Neuronal stem cell (in vitro differentiated cells): ENCODE results near the gene ZDHHC20.
"Not testable (repeated sequence)": the region's sequence is repeated elsewhere in the genome, so short reads cannot be mapped to it uniquely, and the experiment has no call there.

ENCODE experiments used
- DNase-seq: peaks from one replicate; pipeline ENCODE4 v3.0.0-alpha.2; 2013; ENCODE audit warnings: low spot score
- H2AFZ ChIP-seq: one replicate; pipeline ENCODE4 v1.6.1; 2013; ENCODE audit warnings: mild to moderate bottlenecking, low read length, inconsistent platforms
- H2AK5ac ChIP-seq: 2 replicates; pipeline ENCODE4 v1.6.1; 2013; ENCODE audit warnings: low read depth, mild to moderate bottlenecking, inconsistent platforms, low read length, moderate library complexity, mixed read lengths
- H2BK120ac ChIP-seq: 2 replicates; pipeline ENCODE4 v1.6.1; 2013; ENCODE audit warnings: low read depth, mild to moderate bottlenecking, inconsistent platforms, low read length, moderate library complexity, mixed read lengths
- H2BK12ac ChIP-seq: one replicate; pipeline ENCODE4 v1.6.1; 2013; ENCODE audit warnings: low read length, inconsistent platforms
- H2BK15ac ChIP-seq: 2 replicates; pipeline ENCODE4 v1.6.1; 2013; ENCODE audit warnings: mild to moderate bottlenecking, low read length, inconsistent platforms, mixed read lengths
- H2BK5ac ChIP-seq: one replicate; pipeline ENCODE4 v1.6.1; 2013; ENCODE audit warnings: inconsistent platforms, mild to moderate bottlenecking, low read length, moderate library complexity
- H3K14ac ChIP-seq: one replicate; pipeline ENCODE4 v1.6.1; 2013; ENCODE audit warnings: low read length, inconsistent platforms
- H3K18ac ChIP-seq: 2 replicates; pipeline ENCODE4 v1.6.1; 2013; ENCODE audit warnings: low read length, inconsistent platforms
- H3K23ac ChIP-seq: 2 replicates; pipeline ENCODE4 v1.6.1; 2013; ENCODE audit warnings: low read depth, mild to moderate bottlenecking, mixed read lengths, low read length, inconsistent platforms; ENCODE audit not compliant: poor library complexity
- H3K27ac ChIP-seq: replicated peaks from 3 replicates; pipeline ENCODE4 v1.5.1; 2013; ENCODE audit warnings: low read length, inconsistent platforms
- H3K27me3 ChIP-seq, 3 experiments: 2 replicates each; pipeline ENCODE4 v1.6.1; 2013; ENCODE audit warnings: low read length in 3 of 3, mild to moderate bottlenecking in 2 of 3, inconsistent platforms in 1 of 3, low read depth in 1 of 3, mixed read lengths in 1 of 3, moderate library complexity in 1 of 3; ENCODE audit not compliant: control insufficient read depth in 3 of 3, insufficient read depth in 3 of 3
- H3K36me3 ChIP-seq, 2 donors: replicated peaks in 1 of 2; 2 replicates each; pipeline ENCODE4 v1.6.1; 2013; ENCODE audit warnings: low read length in 2 of 2; ENCODE audit not compliant: control insufficient read depth in 2 of 2, insufficient read depth in 2 of 2
- H3K4ac ChIP-seq: 2 replicates; pipeline ENCODE4 v1.6.1; 2013; ENCODE audit warnings: inconsistent platforms, mild to moderate bottlenecking, low read length, moderate library complexity
- H3K4me1 ChIP-seq, 2 donors: 1 replicate in 1 of 2; 2 replicates in 1 of 2; pipeline ENCODE4 v1.6.1; 2013; ENCODE audit warnings: low read length in 2 of 2, low read depth in 1 of 2; ENCODE audit not compliant: control insufficient read depth in 2 of 2, insufficient read depth in 1 of 2
- H3K4me2 ChIP-seq: one replicate; pipeline ENCODE4 v1.6.1; 2013; ENCODE audit warnings: mild to moderate bottlenecking, low read length, inconsistent platforms; ENCODE audit not compliant: insufficient read depth, poor library complexity, severe bottlenecking
- H3K4me3 ChIP-seq, 2 donors: 2 replicates each; pipeline ENCODE4 v1.5.1; 2013; ENCODE audit warnings: low read length in 2 of 2, mild to moderate bottlenecking in 2 of 2, inconsistent platforms in 1 of 2, moderate library complexity in 1 of 2
- H3K79me1 ChIP-seq: one replicate; pipeline ENCODE4 v1.6.1; 2013; ENCODE audit warnings: low read depth, mild to moderate bottlenecking, inconsistent platforms, low read length, moderate library complexity
- H3K9ac ChIP-seq: one replicate; pipeline ENCODE4 v1.6.1; 2013; ENCODE audit warnings: mild to moderate bottlenecking, low read depth, low read length, inconsistent platforms; ENCODE audit not compliant: poor library complexity
- H3K9me3 ChIP-seq, 2 donors: replicated peaks in 1 of 2; 2 replicates each; pipeline versions ENCODE3 to v1.6.1; 2013; ENCODE audit warnings: low read length in 2 of 2, mild to moderate bottlenecking in 2 of 2, inconsistent platforms in 1 of 2, low read depth in 1 of 2, mixed read lengths in 1 of 2, moderate library complexity in 1 of 2; ENCODE audit not compliant: control insufficient read depth in 2 of 2, insufficient read depth in 1 of 2
- H4K8ac ChIP-seq: one replicate; pipeline ENCODE4 v1.6.1; 2013; ENCODE audit warnings: low read depth, mild to moderate bottlenecking, inconsistent platforms, low read length, moderate library complexity
- H4K91ac ChIP-seq: one replicate; pipeline ENCODE4 v1.6.1; 2013; ENCODE audit warnings: low read length, low read depth, mild to moderate bottlenecking, inconsistent platforms; ENCODE audit not compliant: poor library complexity
- WGBS, 2 donors: extraction: QIAGEN DNeasy Blood & Tissue Kit; methylation state at CpG; one replicate each; pipeline ENCODE4 v1.1.7; 2013; ENCODE audit warnings: missing lambda C conversion rate in 2 of 2, mixed read lengths in 1 of 2; ENCODE audit not compliant: insufficient read length in 2 of 2, insufficient replicate concordance in 1 of 2; ENCODE audit errors: extremely low coverage in 2 of 2; 5-methylcytosine and 5-hydroxymethylcytosine counted together

ZDHHC20 gene

GRCh38 chr13:21413013-21413412 lies 46.1 kb downstream of the ZDHHC20 start:
- Histone ChIP-seq H3K27ac (no peak overlapping the region), H3K4ac (no peak overlapping the region), H3K4me2 (no peak overlapping the region), H3K4me3 (no peak overlapping the region), H2BK120ac (no peak overlapping the region), H4K91ac (no peak overlapping the region), H2BK12ac (no peak overlapping the region), H3K18ac (no peak overlapping the region), H3K14ac (no peak overlapping the region), H3K4me1 (peaks cover 0 to 2% of the 10 kb centered on the region in 2 donors), H3K36me3 (peaks cover 20 to 67% of the 10 kb centered on the region in 2 donors), H2AK5ac (no peak overlapping the region), H4K8ac (no peak overlapping the region), H2AFZ (no peak overlapping the region), H3K9me3 (peaks cover 5 to 17% of the 10 kb centered on the region in 2 donors), H3K79me1 (peaks cover 2% of the 10 kb centered on the region), H3K23ac (no peak overlapping the region), H3K9ac (no peak overlapping the region), H2BK5ac (no peak overlapping the region), H3K27me3 (no peaks in the 10 kb centered on the region), H2BK15ac (no peak overlapping the region)
- DNase-seq, result no peak
- 100% methylated on average over 1 of the region's 1 CpG for WGBS, 2 donors

DNA sequence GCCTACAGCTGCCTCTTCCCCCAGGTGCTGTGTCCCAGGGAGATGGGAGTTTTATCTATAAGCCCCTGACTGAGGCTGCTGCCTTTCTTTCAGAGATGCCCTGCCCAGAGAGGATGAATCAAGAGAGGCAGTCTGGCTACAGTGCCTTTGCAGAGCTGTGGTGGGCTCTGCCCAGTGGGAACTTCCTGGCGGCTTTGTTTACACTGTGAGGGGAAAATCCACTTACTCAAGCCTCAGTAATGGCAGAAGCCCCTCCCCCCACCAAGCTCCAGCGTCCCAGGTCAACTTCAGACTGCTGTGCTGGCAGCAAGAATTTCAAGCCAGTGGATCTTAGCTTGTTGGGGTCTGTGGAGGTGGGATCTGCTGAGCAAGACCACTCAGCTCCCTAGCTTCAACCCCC lies 48.6 kb downstream of the ZDHHC20 start:
- not testable (repeated sequence) for H3K9ac ChIP-seq, H4K91ac ChIP-seq, H3K4me2 ChIP-seq, H2BK5ac ChIP-seq, H3K4ac ChIP-seq, H3K27me3 ChIP-seq, H2BK15ac ChIP-seq, H2BK12ac ChIP-seq, H3K4me1 ChIP-seq, H3K27ac ChIP-seq, H3K79me1 ChIP-seq, H3K23ac ChIP-seq, DNase-seq, H3K14ac ChIP-seq, H2BK120ac ChIP-seq, H3K4me3 ChIP-seq, H3K18ac ChIP-seq, H4K8ac ChIP-seq, H2AFZ ChIP-seq, H2AK5ac ChIP-seq
- no CpG with 5 or more reads among the region's 2 CpGs for WGBS, 2 donors
- Histone ChIP-seq H3K36me3 (peaks cover 20 to 61% of the 10 kb centered on the region in 2 donors), H3K9me3 (peaks cover 5 to 23% of the 10 kb centered on the region in 2 donors)

GRCh38 chr13:21405309-21405708 lies 53.8 kb downstream of the ZDHHC20 start:
- peaks cover 10 to 58% of the 10 kb centered on the region in 2 donors for H3K36me3 ChIP-seq
- no peak for DNase-seq
- H3K14ac ChIP-seq, result no peak overlapping the region
- H3K27me3 ChIP-seq, result no peaks in the 10 kb centered on the region
- H3K23ac ChIP-seq, result no peak overlapping the region
- H3K27ac ChIP-seq, result no peak overlapping the region
- no peak overlapping the region for H2BK15ac ChIP-seq
- no peak overlapping the region for H3K4me3 ChIP-seq
- peaks cover 2% of the 10 kb centered on the region for H3K79me1 ChIP-seq
- no peak overlapping the region for H2AFZ ChIP-seq
- H3K4ac ChIP-seq, result no peak overlapping the region
- H4K8ac ChIP-seq, result no peak overlapping the region
- H3K4me2 ChIP-seq, result no peak overlapping the region
- no peak overlapping the region for H2BK120ac ChIP-seq
- H2BK12ac ChIP-seq, result no peak overlapping the region
- no peak overlapping the region for H4K91ac ChIP-seq
- no peak overlapping the region for H2AK5ac ChIP-seq
- H3K9ac ChIP-seq, result no peak overlapping the region
- no peak overlapping the region for H3K18ac ChIP-seq
- peaks cover 0 to 15% of the 10 kb centered on the region in 2 donors for H3K9me3 ChIP-seq
- H3K4me1 ChIP-seq, result no peaks in the 10 kb centered on the region
- WGBS, 2 donors, result no CpG with 5 or more reads among the region's 1 CpG
- H2BK5ac ChIP-seq, result no peak overlapping the region

DNA sequence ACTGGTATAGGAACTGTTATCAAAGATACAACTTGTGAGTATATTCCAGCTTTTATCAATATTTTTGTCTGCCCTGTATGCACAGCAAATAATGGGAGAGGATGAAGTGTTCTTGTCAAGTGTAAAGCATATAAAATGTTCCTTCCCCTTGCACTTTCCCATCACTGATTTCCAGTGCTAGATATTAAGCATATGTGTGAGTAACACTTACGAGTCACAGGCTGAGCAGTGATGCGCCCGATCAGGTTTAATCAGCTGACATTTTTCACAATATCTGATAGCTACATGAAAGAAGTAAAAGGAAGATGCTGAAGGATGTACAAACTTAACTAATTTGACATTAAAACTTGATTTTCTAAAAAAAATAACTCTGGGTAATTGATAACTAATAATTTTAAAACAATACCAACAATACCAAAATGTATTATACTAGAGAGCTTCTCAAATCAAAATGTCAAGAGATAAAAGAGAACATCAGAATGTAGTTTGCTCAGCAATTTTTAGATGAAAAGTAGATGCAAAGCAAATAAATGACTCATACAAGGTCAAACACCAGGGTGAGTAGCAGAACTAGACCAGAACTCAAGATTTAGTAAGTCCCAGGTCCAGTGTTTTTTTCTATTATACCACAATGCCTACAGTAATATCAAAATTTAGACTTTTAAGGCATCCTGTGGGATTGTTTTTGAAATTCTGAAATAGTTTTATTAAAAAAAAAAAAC lies 56.4 kb downstream of the ZDHHC20 start:
- Histone ChIP-seq H3K79me1 (no peaks in the 10 kb centered on the region), H4K8ac (no peak overlapping the region), H3K23ac (no peak overlapping the region), H2AK5ac (no peak overlapping the region), H3K36me3 (peaks cover 2 to 69% of the 10 kb centered on the region in 2 donors), H3K4me3 (no peak overlapping the region), H3K4me2 (no peak overlapping the region), H2BK120ac (no peak overlapping the region), H3K4me1 (no peaks in the 10 kb centered on the region), H2BK12ac (no peak overlapping the region), H3K4ac (no peak overlapping the region), H3K9me3 (peaks cover 0 to 10% of the 10 kb centered on the region in 2 donors), H2BK5ac (no peak overlapping the region), H4K91ac (no peak overlapping the region), H2BK15ac (no peak overlapping the region), H3K14ac (no peak overlapping the region), H3K9ac (no peak overlapping the region), H3K27ac (no peak overlapping the region), H3K27me3 (no peaks in the 10 kb centered on the region), H2AFZ (no peak overlapping the region), H3K18ac (no peak overlapping the region)
- WGBS, 2 donors, result no CpG with 5 or more reads among the region's 3 CpGs
- no peak for DNase-seq
